Measurements from ENCODE around the gene NFKBIE.
A peak's percentile ranks its signal among the peaks of the same experiment; 100 is the strongest.

NFKBIE gene

GRCh38 chr6:44237813-44238433, 27.4 kb downstream of the NFKBIE start:
- TF ChIP-seq CTCF (IDR thresholded peaks at IDR 0.05; ENCODE audit: borderline replicate concordance, insufficient read depth, low read depth, low read length), result peak; percentile 98

GRCh38 chr6:44237021-44237812, 28.1 kb downstream of the NFKBIE start:
- peak overlapping the region; percentile 38 for H3K4me3 ChIP-seq (ENCODE audit: low read depth, low read length)
- TF ChIP-seq CTCF (IDR thresholded peaks at IDR 0.05; ENCODE audit: borderline replicate concordance, insufficient read depth, low read depth, low read length), result no peak

More at GRCh38 chr6:44237813-44238433, 27.4 kb downstream of the NFKBIE start:
- peak overlapping the region; percentile 38 for H3K4me3 ChIP-seq (ENCODE audit: low read depth, low read length)

- no peak for TF ChIP-seq CTCF (IDR thresholded peaks at IDR 0.05; ENCODE audit: borderline replicate concordance, insufficient read depth, low read depth, low read length)
- H3K4me3 ChIP-seq (ENCODE audit: low read depth, low read length), result no peak overlapping the region
These were observed 29.3 kb downstream of the NFKBIE start for GRCh38 chr6:44235891-44236516.

GRCh38 chr6:44235269-44235668, 30.1 kb downstream of the NFKBIE start:
- no peak overlapping the region for H3K4me3 ChIP-seq (ENCODE audit: low read depth, low read length)

GRCh38 chr6:44234101-44235025, 31.0 kb downstream of the NFKBIE start:
- H3K4me3 ChIP-seq (ENCODE audit: low read depth, low read length), result no peak overlapping the region
- peak; percentile 76 for TF ChIP-seq CTCF (IDR thresholded peaks at IDR 0.05; ENCODE audit: borderline replicate concordance, insufficient read depth, low read depth, low read length)

More at GRCh38 chr6:44235269-44235668, 30.1 kb downstream of the NFKBIE start:
- TF ChIP-seq CTCF (IDR thresholded peaks at IDR 0.05; ENCODE audit: borderline replicate concordance, insufficient read depth, low read depth, low read length), result no peak

GRCh38 chr6:44233567-44234100, 31.7 kb downstream of the NFKBIE start:
- no peak overlapping the region for H3K4me3 ChIP-seq (ENCODE audit: low read depth, low read length)
- TF ChIP-seq CTCF (IDR thresholded peaks at IDR 0.05; ENCODE audit: borderline replicate concordance, insufficient read depth, low read depth, low read length), result no peak

All from GM12875 (cell line).